Neural cell (in vitro differentiated cells): ENCODE data around the gene CPA1. TPM values are rescaled to one million over a fixed set of nuclear protein-coding genes. Genes with fewer than 3 reads are reported as not detected.

Experiments used
- H2AFZ ChIP-seq: fragments of 200-600, 300-800 bp; sonication (generic), shearing (Covaris generic); 2 replicates; pipeline ENCODE4 v1.6.0; 2014; ENCODE audit warnings: low read depth, mild to moderate bottlenecking, antibody characterized with exemption, low read length, moderate library complexity
- H3F3A ChIP-seq: fragments of 200-600 bp; shearing (Covaris generic); 2 replicates; pipeline ENCODE4 v1.6.1; 2016; ENCODE audit warnings: mild to moderate bottlenecking, moderate library complexity, mixed read lengths, antibody characterized with exemption, low read length; ENCODE audit not compliant: insufficient read depth, poor library complexity, severe bottlenecking
- H3K27ac ChIP-seq: fragments of 200-600, 300-800 bp; sonication (generic), shearing (Covaris generic); 2 replicates; pipeline ENCODE4 v1.5.1; 2014; ENCODE audit warnings: mild to moderate bottlenecking, low read length, moderate library complexity
- H3K27me3 ChIP-seq: fragments of 300-800, 200-600 bp; sonication (generic), shearing (Covaris generic); 2 replicates; pipeline ENCODE4 v1.6.0; 2014; ENCODE audit warnings: mild to moderate bottlenecking, low read depth, low read length, moderate library complexity; ENCODE audit not compliant: insufficient read depth
- H3K36me3 ChIP-seq: fragments of 300-800, 200-600 bp; sonication (generic), shearing (Covaris generic); 2 replicates; pipeline ENCODE4 v1.5.1; 2014; ENCODE audit warnings: mild to moderate bottlenecking, antibody characterized with exemption, low read length, moderate library complexity; ENCODE audit not compliant: insufficient read depth
- H3K4me2 ChIP-seq: fragments of 300-800, 200-600 bp; sonication (generic), shearing (Covaris generic); 2 replicates; pipeline ENCODE4 v1.6.0; 2014; ENCODE audit warnings: mild to moderate bottlenecking, low read length
- H3K4me3 ChIP-seq: fragments of 300-800, 200-600 bp; sonication (generic), shearing (Covaris generic); 2 replicates; pipeline ENCODE4 v1.5.1; 2014; ENCODE audit warnings: mild to moderate bottlenecking, low read length, moderate library complexity
- H3K79me2 ChIP-seq: fragments of 200-600 bp; shearing (Covaris generic); replicated peaks from 2 replicates; pipeline ENCODE4 v1.6.0; 2014; ENCODE audit warnings: mild to moderate bottlenecking, low read length, moderate library complexity; ENCODE audit not compliant: insufficient read depth
- H3K9ac ChIP-seq: fragments of 300-800, 200-600 bp; sonication (generic), shearing (Covaris generic); 2 replicates; pipeline ENCODE4 v1.6.1; 2016; ENCODE audit warnings: mild to moderate bottlenecking, low read length, mixed read lengths
- H3K9me2 ChIP-seq: fragments of 200-600 bp; shearing (Covaris generic); 2 replicates; pipeline ENCODE4 v1.6.1; 2016; ENCODE audit warnings: mild to moderate bottlenecking, low read length, mixed read lengths; ENCODE audit not compliant: insufficient read depth
- H3K9me3 ChIP-seq: fragments of 200-600, 300-800 bp; sonication (generic), shearing (Covaris generic); 2 replicates; pipeline ENCODE4 v1.6.1; 2016; ENCODE audit warnings: mild to moderate bottlenecking, mixed run types, low read length, moderate library complexity, mixed read lengths
- H4K20me1 ChIP-seq: fragments of 200-600 bp; shearing (Covaris generic); 2 replicates; pipeline ENCODE4 v1.6.1; 2016; ENCODE audit warnings: mild to moderate bottlenecking, mixed run types; ENCODE audit not compliant: insufficient read depth
- EP300 ChIP-seq: fragments of 450-650 bp; conservative IDR thresholded peaks from 2 replicates; pipeline ENCODE4 v1.6.1; 2014; ENCODE audit warnings: antibody characterized with exemption, mild to moderate bottlenecking, moderate library complexity; ENCODE audit not compliant: poor library complexity, severe bottlenecking
- EZH2 ChIP-seq: fragments of 200-600, 300-800 bp; shearing (Covaris generic), sonication (generic); IDR thresholded peaks from 2 replicates; pipeline ENCODE4 v1.6.1; 2014; ENCODE audit warnings: antibody characterized with exemption, low read length, borderline replicate concordance, mild to moderate bottlenecking; ENCODE audit not compliant: insufficient read depth, poor library complexity, severe bottlenecking
- MXI1 ChIP-seq: fragments of 450-650 bp; conservative IDR thresholded peaks from 2 replicates; pipeline ENCODE4 v1.6.1; 2014; ENCODE audit warnings: antibody characterized with exemption, mild to moderate bottlenecking; ENCODE audit not compliant: poor library complexity, severe bottlenecking
- POLR2AphosphoS5 ChIP-seq: IDR thresholded peaks from 2 replicates; pipeline ENCODE4 v1.6.1; 2012
- RAD21 ChIP-seq: fragments of 450-650 bp; conservative IDR thresholded peaks from 2 replicates; pipeline ENCODE4 v1.6.1; 2014; ENCODE audit warnings: antibody characterized with exemption, mild to moderate bottlenecking, moderate library complexity
- REST ChIP-seq: IDR thresholded peaks from 2 replicates; pipeline ENCODE4 v1.6.1; 2012; ENCODE audit warnings: borderline replicate concordance
- SMC3 ChIP-seq: fragments of 450-650 bp; conservative IDR thresholded peaks from 2 replicates; pipeline ENCODE4 v1.6.1; 2014; ENCODE audit warnings: antibody characterized with exemption, mild to moderate bottlenecking, moderate library complexity; ENCODE audit not compliant: poor library complexity
- TAF1 ChIP-seq: IDR thresholded peaks from 2 replicates; pipeline ENCODE4 v1.6.1; 2012; ENCODE audit warnings: low read depth
- polyA plus RNA-seq: library from polyadenylated mRNA; depleted of rRNA; stranded (reverse); fragments of >200 nt; gene quantifications from 2 replicates; pipeline ENCODE4 v1.2.3, GENCODE V29; 2014
- TF ChIP-seq, protein P1 (sequence below): fragments of 450-650 bp; IDR thresholded peaks from 2 replicates; pipeline ENCODE4 v1.5.1; 2014; ENCODE audit warnings: antibody characterized with exemption, mild to moderate bottlenecking, moderate library complexity; ENCODE audit not compliant: poor library complexity, severe bottlenecking

CPA1 gene
- polyA plus RNA-seq, 1 donor from 2014 or later: not detected

GRCh38 chr7:130383187-130383980 is 3.1 kb downstream of the CPA1 start:
- H3K9me2 ChIP-seq: no peaks in the 10 kb centered on the region

DNA sequence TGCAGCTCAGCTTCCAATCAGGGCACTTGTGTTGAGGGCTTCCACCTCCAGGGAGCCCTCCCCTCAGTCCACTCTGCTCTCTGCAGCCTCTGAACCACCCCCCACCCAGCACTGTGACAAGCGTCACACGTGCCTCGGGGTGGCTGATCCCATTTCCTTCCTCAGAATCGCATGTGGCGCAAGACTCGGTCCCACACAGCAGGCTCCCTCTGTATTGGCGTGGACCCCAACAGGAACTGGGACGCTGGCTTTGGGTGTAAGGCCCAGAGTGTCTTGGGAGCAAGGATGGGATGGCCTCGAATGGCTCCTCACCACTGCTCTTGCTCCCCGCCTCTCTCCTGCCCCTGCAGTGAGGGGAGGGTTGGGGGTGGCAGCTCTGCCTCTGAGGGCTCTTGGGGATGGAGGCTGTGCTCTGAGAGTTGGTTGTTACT is 4.1 kb downstream of the CPA1 start:
- no peak overlapping the region for H2AFZ ChIP-seq
- H3F3A ChIP-seq: no peaks in the 10 kb centered on the region
- no peak overlapping the region for H3K4me3 ChIP-seq
- no peaks in the 10 kb centered on the region for H4K20me1 ChIP-seq
- H3K9ac ChIP-seq: no peak overlapping the region
- no peaks in the 10 kb centered on the region for H3K9me3 ChIP-seq
- no peaks in the 10 kb centered on the region for H3K79me2 ChIP-seq
- H3K4me2 ChIP-seq: no peak overlapping the region
- no peaks in the 10 kb centered on the region for H3K9me2 ChIP-seq
- no peaks in the 10 kb centered on the region for H3K27me3 ChIP-seq
- no peaks in the 10 kb centered on the region for H3K36me3 ChIP-seq
- H3K27ac ChIP-seq: no peak overlapping the region
- TF ChIP-seq EZH2: no peak
- no peak for TF ChIP-seq POLR2AphosphoS5
- TF ChIP-seq REST: no peak
- TF ChIP-seq TAF1: no peak
- TF ChIP-seq EP300: no peak
- no peak for TF ChIP-seq RAD21
- no peak for TF ChIP-seq SMC3
- TF ChIP-seq MXI1: no peak

More at GRCh38 chr7:130383187-130383980, 3.1 kb downstream of the CPA1 start:
- Histone ChIP-seq H2AFZ (no peak overlapping the region), H3K79me2 (no peaks in the 10 kb centered on the region), H3K36me3 (no peaks in the 10 kb centered on the region), H3K4me2 (no peak overlapping the region), H3K9me3 (no peaks in the 10 kb centered on the region), H3K4me3 (no peak overlapping the region), H3K9ac (no peak overlapping the region), H3F3A (no peaks in the 10 kb centered on the region), H3K27me3 (no peaks in the 10 kb centered on the region), H3K27ac (no peak overlapping the region), H4K20me1 (no peaks in the 10 kb centered on the region)
- no peak for TF ChIP-seq SMC3
- TF ChIP-seq POLR2AphosphoS5: no peak
- TF ChIP-seq, protein P1, sequence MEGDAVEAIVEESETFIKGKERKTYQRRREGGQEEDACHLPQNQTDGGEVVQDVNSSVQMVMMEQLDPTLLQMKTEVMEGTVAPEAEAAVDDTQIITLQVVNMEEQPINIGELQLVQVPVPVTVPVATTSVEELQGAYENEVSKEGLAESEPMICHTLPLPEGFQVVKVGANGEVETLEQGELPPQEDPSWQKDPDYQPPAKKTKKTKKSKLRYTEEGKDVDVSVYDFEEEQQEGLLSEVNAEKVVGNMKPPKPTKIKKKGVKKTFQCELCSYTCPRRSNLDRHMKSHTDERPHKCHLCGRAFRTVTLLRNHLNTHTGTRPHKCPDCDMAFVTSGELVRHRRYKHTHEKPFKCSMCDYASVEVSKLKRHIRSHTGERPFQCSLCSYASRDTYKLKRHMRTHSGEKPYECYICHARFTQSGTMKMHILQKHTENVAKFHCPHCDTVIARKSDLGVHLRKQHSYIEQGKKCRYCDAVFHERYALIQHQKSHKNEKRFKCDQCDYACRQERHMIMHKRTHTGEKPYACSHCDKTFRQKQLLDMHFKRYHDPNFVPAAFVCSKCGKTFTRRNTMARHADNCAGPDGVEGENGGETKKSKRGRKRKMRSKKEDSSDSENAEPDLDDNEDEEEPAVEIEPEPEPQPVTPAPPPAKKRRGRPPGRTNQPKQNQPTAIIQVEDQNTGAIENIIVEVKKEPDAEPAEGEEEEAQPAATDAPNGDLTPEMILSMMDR: no peak
- TF ChIP-seq RAD21: no peak
- no peak for TF ChIP-seq EP300
- no peak for TF ChIP-seq REST
- no peak for TF ChIP-seq EZH2
- no peak for TF ChIP-seq MXI1
- no peak for TF ChIP-seq TAF1
